ENCODE results near the gene RNF41.

The RNF41 gene

GRCh38 chr12:56152756-56153677 is 68.7 kb downstream of the RNF41 start:
- DNase-seq (ENCODE audit: low read depth in 2 of 2): no peak

All from stimulated activated CD4-positive, alpha-beta T cell treated with anti-CD3 and anti-CD28 coated beads, Interleukin-15, amount 100 ng/mL, for 48 hours (primary cell).